H1 (cell line): ENCODE measurements around the gene F2RL2. TPM values are rescaled to one million over a fixed set of nuclear protein-coding genes. Genes with fewer than 3 reads are reported as not detected.

Experiments
- CTCF ChIA-PET: fragments of 300-600 bp; sonication (Branson Sonifier 250); formaldehyde crosslinking; loops from one replicate; lab custom pipeline; 2021; ENCODE audit not compliant: partially characterized antibody; lab: Charles Lee
- POLR2A ChIA-PET: fragments of 300-600 bp; sonication (Branson Sonifier 250); formaldehyde crosslinking; loops from one replicate; lab custom pipeline; 2021; ENCODE audit warnings: inconsistent platforms; ENCODE audit not compliant: partially characterized antibody; lab: Charles Lee
- DNase-seq, 2 experiments: peaks; one replicate each; pipeline versions ENCODE4 v3.0.0 to v3.0.0-alpha.2; 2010 to 2022; ENCODE audit warnings: low spot score in 2 of 2, low read depth in 1 of 2, mixed read lengths in 1 of 2
- FAIRE-seq: peaks from 2 replicates; lab custom pipeline; 2011; peaks lifted over from hg19 to GRCh38; lab: Jason Lieb, UNC
- H2AFZ ChIP-seq: 2 replicates; pipeline ENCODE4 v1.8.1; 2012; ENCODE audit warnings: low read length, inconsistent platforms
- H2AK5ac ChIP-seq: 2 replicates; pipeline ENCODE4 v1.6.1; 2013; ENCODE audit warnings: low read depth, low read length
- H2BK120ac ChIP-seq: replicated peaks from 2 replicates; pipeline ENCODE3; 2013; ENCODE audit warnings: low read depth, low read length, inconsistent platforms
- H2BK12ac ChIP-seq: 2 replicates; pipeline ENCODE4 v1.6.1; 2013; ENCODE audit warnings: low read depth, low read length
- H2BK15ac ChIP-seq: 2 replicates; pipeline ENCODE4 v1.6.1; 2013; ENCODE audit warnings: low read length
- H2BK20ac ChIP-seq: 2 replicates; pipeline ENCODE4 v1.6.1; 2013; ENCODE audit warnings: low read length
- H2BK5ac ChIP-seq: 2 replicates; pipeline ENCODE4 v1.6.1; 2013; ENCODE audit warnings: low read depth, low read length
- H3K14ac ChIP-seq: 2 replicates; pipeline ENCODE4 v1.6.1; 2013; ENCODE audit warnings: inconsistent platforms; ENCODE audit not compliant: insufficient read length
- H3K18ac ChIP-seq: 2 replicates; pipeline ENCODE4 v1.6.1; 2013; ENCODE audit warnings: low read length; ENCODE audit errors: extremely low read depth
- H3K23ac ChIP-seq: 2 replicates; pipeline ENCODE4 v1.6.1; 2013; ENCODE audit warnings: inconsistent platforms; ENCODE audit not compliant: insufficient read length
- H3K23me2 ChIP-seq: 2 replicates; pipeline ENCODE4 v1.6.1; 2013; ENCODE audit warnings: low read depth, low read length
- H3K27ac ChIP-seq: 2 replicates; pipeline ENCODE4 v1.6.1; 2011; ENCODE audit warnings: low read depth, low read length, inconsistent platforms
- H3K27me3 ChIP-seq, 4 experiments: replicated peaks in 1 of 4; 1 replicate in 1 of 4; 2 replicates in 3 of 4; pipeline versions ENCODE4 v1.6.1 to v1.8.1; 2011 to 2013; ENCODE audit warnings: low read length in 3 of 4, mild to moderate bottlenecking in 3 of 4, inconsistent platforms in 2 of 4, mixed read lengths in 2 of 4, moderate library complexity in 1 of 4; ENCODE audit not compliant: control insufficient read depth in 3 of 4, insufficient read depth in 3 of 4; ENCODE audit errors: extremely low read depth in 1 of 4
- H3K36me3 ChIP-seq, 4 experiments: 2 replicates each; pipeline versions ENCODE4 v1.6.1 to v1.8.1; 2011 to 2013; ENCODE audit warnings: mild to moderate bottlenecking in 4 of 4, low read length in 3 of 4, moderate library complexity in 2 of 4, control low read depth in 1 of 4, inconsistent platforms in 1 of 4; ENCODE audit not compliant: insufficient read depth in 4 of 4, control insufficient read depth in 2 of 4
- H3K4ac ChIP-seq: replicated peaks from 2 replicates; pipeline ENCODE3; 2013; ENCODE audit warnings: low read length, low read depth, mixed read lengths, inconsistent platforms; ENCODE audit not compliant: insufficient read length
- H3K4me1 ChIP-seq, 4 experiments: replicated peaks in 1 of 4; 1 replicate in 1 of 4; 2 replicates in 3 of 4; pipeline versions ENCODE4 v1.6.1 to v1.8.1; 2011 to 2013; ENCODE audit warnings: low read length in 3 of 4, inconsistent platforms in 2 of 4, mixed read lengths in 1 of 4; ENCODE audit not compliant: insufficient read depth in 4 of 4, control insufficient read depth in 3 of 4
- H3K4me2 ChIP-seq, 2 experiments: 2 replicates each; pipeline versions ENCODE4 v1.6.1 to v1.8.1; 2011 to 2013; ENCODE audit warnings: low read depth in 2 of 2, low read length in 2 of 2, control low read depth in 1 of 2, inconsistent platforms in 1 of 2, mild to moderate bottlenecking in 1 of 2; ENCODE audit not compliant: insufficient read depth in 1 of 2
- H3K4me3 ChIP-seq, 4 experiments: fragments of 200-600, 300-600 bp in 1 of 4; sonication (generic), shearing (Covaris generic), sonication (Bioruptor Twin) in 1 of 4; 2 replicates each; pipeline versions ENCODE4 v1.5.1 to v1.8.1; 2011 to 2016; ENCODE audit warnings: low read length in 4 of 4, low read depth in 3 of 4, control low read depth in 2 of 4, inconsistent platforms in 2 of 4, mild to moderate bottlenecking in 2 of 4, mixed read lengths in 1 of 4, moderate library complexity in 1 of 4; ENCODE audit not compliant: insufficient read depth in 2 of 4; ENCODE audit errors: extremely low read depth in 1 of 4
- H3K56ac ChIP-seq: replicated peaks from 2 replicates; pipeline ENCODE3; 2013; ENCODE audit warnings: low read depth, mild to moderate bottlenecking, mixed read lengths, low read length, inconsistent platforms; ENCODE audit not compliant: insufficient read length
- H3K79me1 ChIP-seq: 2 replicates; pipeline ENCODE4 v1.6.1; 2013; ENCODE audit warnings: low read depth, low read length, control low read depth
- H3K79me2 ChIP-seq, 2 experiments: 2 replicates each; pipeline versions ENCODE4 v1.6.1 to v1.8.1; 2012 to 2013; ENCODE audit warnings: low read length in 2 of 2, mild to moderate bottlenecking in 2 of 2, inconsistent platforms in 1 of 2; ENCODE audit not compliant: insufficient read depth in 2 of 2, control insufficient read depth in 1 of 2
- H3K9ac ChIP-seq, 4 experiments: replicated peaks in 1 of 4; 1 replicate in 1 of 4; 2 replicates in 3 of 4; pipeline versions ENCODE4 v1.6.1 to v1.8.1; 2011 to 2013; ENCODE audit warnings: low read depth in 3 of 4, low read length in 3 of 4, control low read depth in 2 of 4, mild to moderate bottlenecking in 2 of 4, moderate library complexity in 2 of 4, inconsistent platforms in 1 of 4; ENCODE audit errors: extremely low read depth in 1 of 4
- H3K9me3 ChIP-seq, 2 experiments: 2 replicates each; pipeline versions ENCODE4 v1.6.1 to v1.8.1; 2012 to 2013; ENCODE audit warnings: mild to moderate bottlenecking in 2 of 2, moderate library complexity in 2 of 2, control low read depth in 1 of 2, inconsistent platforms in 1 of 2, low read depth in 1 of 2, low read length in 1 of 2, mixed read lengths in 1 of 2; ENCODE audit not compliant: insufficient read depth in 2 of 2
- H4K20me1 ChIP-seq, 2 experiments: replicated peaks in 1 of 2; 2 replicates each; pipeline versions ENCODE3 to v1.8.1; 2011 to 2013; ENCODE audit warnings: inconsistent platforms in 2 of 2, low read length in 2 of 2, mild to moderate bottlenecking in 1 of 2; ENCODE audit not compliant: insufficient read depth in 2 of 2, control insufficient read depth in 1 of 2
- H4K5ac ChIP-seq: 2 replicates; pipeline ENCODE4 v1.6.1; 2013; ENCODE audit warnings: low read length, low read depth, mixed read lengths, inconsistent platforms; ENCODE audit not compliant: insufficient read length
- H4K8ac ChIP-seq: 2 replicates; pipeline ENCODE4 v1.8.0; 2013; ENCODE audit warnings: mild to moderate bottlenecking, moderate library complexity, low read length, inconsistent platforms; ENCODE audit not compliant: insufficient read depth; ENCODE audit errors: extremely low read depth
- H4K91ac ChIP-seq: replicated peaks from 2 replicates; pipeline ENCODE3; 2013; ENCODE audit warnings: low read length, mixed read lengths, inconsistent platforms; ENCODE audit not compliant: insufficient read length
- ASH2L ChIP-seq: fragments of 200-600, 300-600 bp; sonication (generic); IDR thresholded peaks from one replicate; pipeline ENCODE4 v1.7.1; 2017; ENCODE audit warnings: low read length
- HDAC2 ChIP-seq, 2 experiments: fragments of 300-600 bp in 1 of 2; sonication (generic) in 1 of 2; IDR thresholded peaks; 2 replicates each; pipeline ENCODE4 v1.6.1; 2011 to 2012; ENCODE audit warnings: low read depth in 2 of 2, low read length in 2 of 2, mild to moderate bottlenecking in 2 of 2, moderate library complexity in 2 of 2, borderline replicate concordance in 1 of 2, inconsistent platforms in 1 of 2
- MAFK ChIP-seq: IDR thresholded peaks from 2 replicates; pipeline ENCODE4 v1.6.1; 2012; ENCODE audit warnings: low read depth, mild to moderate bottlenecking, improper control_type of control experiment, low read length
- NRF1 ChIP-seq: IDR thresholded peaks from 2 replicates; pipeline ENCODE4 v1.6.1; 2011; ENCODE audit warnings: mild to moderate bottlenecking, low read depth, low read length, improper control_type of control experiment
- RAD21 ChIP-seq, 2 experiments: IDR thresholded peaks in 1 of 2; conservative IDR thresholded peaks in 1 of 2; 2 replicates each; pipeline ENCODE4 v1.6.1; 2011; ENCODE audit warnings: low read depth in 2 of 2, low read length in 2 of 2, improper control_type of control experiment in 1 of 2, inconsistent platforms in 1 of 2, mild to moderate bottlenecking in 1 of 2, moderate library complexity in 1 of 2
- TAF1 ChIP-seq: IDR thresholded peaks from 2 replicates; pipeline ENCODE4 v1.6.1; 2011; ENCODE audit warnings: mild to moderate bottlenecking, low read depth, low read length
- ZNF274 ChIP-seq: IDR thresholded peaks from 2 replicates; pipeline ENCODE4 v1.7.0; 2012; ENCODE audit warnings: low read length, borderline replicate concordance; ENCODE audit errors: extremely low read depth
- WGBS, 2 experiments: shearing (Covaris generic) in 1 of 2; methylation state at CpG; one replicate each; pipeline versions ENCODE4 v1.1.6 to v1.1.7; 2013 to 2015; ENCODE audit warnings: low lambda C conversion rate in 2 of 2, mixed read lengths in 2 of 2, inconsistent platforms in 1 of 2, low coverage in 1 of 2, missing lambda C conversion rate in 1 of 2; ENCODE audit not compliant: insufficient replicate concordance in 2 of 2, insufficient coverage in 1 of 2, insufficient read length in 1 of 2; ENCODE audit errors: extremely low coverage in 1 of 2, missing lambda C conversion rate in 1 of 2; 5-methylcytosine and 5-hydroxymethylcytosine counted together
- polyA plus RNA-seq, 7 experiments: library from polyadenylated mRNA; depleted of rRNA in 3 of 7; stranded (reverse) in 5 of 7; unstranded in 2 of 7; fragments of >200 nt in 5 of 7; fragments of 200-250 nt in 2 of 7; gene quantifications; 1 replicate in 5 of 7; 2 replicates in 1 of 7; 4 replicates in 1 of 7; pipeline versions ENCODE4 v1.2.1 to v1.2.3, GENCODE V29; 2011 to 2013; ENCODE audit warnings: missing spikeins in 2 of 7, mixed read lengths in 2 of 7
- total RNA-seq: library from RNA; stranded (reverse); fragmentation: NEBNext Ultra II Directional; extraction: Animal tissue kit (Norgen Biotek cat#: 25700); gene quantifications from 2 replicates; pipeline ENCODE4 v1.2.1, GENCODE V29; 2021
- TF ChIP-seq, protein P1 (sequence below): IDR thresholded peaks from 2 replicates; pipeline ENCODE4 v1.6.1; 2011; ENCODE audit warnings: low read depth, mild to moderate bottlenecking, low read length; ENCODE audit not compliant: insufficient read depth

The F2RL2 gene
- total and polyA plus RNA-seq, 2 of the 8 experiments (the other 6 are each of a cell fraction or from before 2014, with no cell fraction given) = 0.03 to 0.07 TPM

GRCh38 chr5:76641514-76642120, 18.4 kb upstream of the F2RL2 start:
- H2BK20ac ChIP-seq = no peak overlapping the region
- no peaks in the 10 kb centered on the region for H3K27me3 ChIP-seq
- CTCF ChIA-PET = interaction anchor here (0.8 to 6.5 kb wide), 11 partner anchors 11 to 1229 kb away, joined by 3 to 72 read pairs (median 4); partner anchors contain the start of gene F2RL2
- no peak overlapping the region for H4K8ac ChIP-seq
- DNase-seq = peak in 1 of 2 experiments; percentile 76
- no peak overlapping the region for H3K23ac ChIP-seq
- H2AK5ac ChIP-seq = no peak overlapping the region
- no peak overlapping the region for H4K5ac ChIP-seq
- no peaks in the 10 kb centered on the region for H3K9me3 ChIP-seq
- no peak overlapping the region for H2BK120ac ChIP-seq
- no peak overlapping the region for H3K14ac ChIP-seq
- no peak overlapping the region for H3K4me3 ChIP-seq
- H3K4me2 ChIP-seq = no peak overlapping the region
- H3K4me1 ChIP-seq = 0 out of 7 replicates have a peak, but pooled peaks cover 0 to 4% (median 0%) of the 10 kb centered on the region in 4 experiments
- no peak overlapping the region for H3K9ac ChIP-seq
- H3K18ac ChIP-seq = no peak overlapping the region
- H2BK15ac ChIP-seq = no peak overlapping the region
- H2BK5ac ChIP-seq = no peak overlapping the region
- H3K4ac ChIP-seq = no peak overlapping the region
- no peak overlapping the region for H4K91ac ChIP-seq
- peak; percentile 95 for FAIRE-seq
- H2BK12ac ChIP-seq = no peak overlapping the region
- no peaks in the 10 kb centered on the region for H3K79me2 ChIP-seq
- no peaks in the 10 kb centered on the region for H3K79me1 ChIP-seq
- no peak overlapping the region for H3K56ac ChIP-seq
- 0% methylated on average over 1 of the region's 1 CpG; no CpG with 5 or more reads in 1 of the 2 experiments for WGBS, 2 experiments
- POLR2A ChIA-PET = interaction anchor here (1.0 kb wide), 2 partner anchors 236 to 238 kb away, joined by 3 to 4 read pairs; no protein-coding TSS in a partner anchor
- no peak overlapping the region for H3K27ac ChIP-seq
- no peaks in the 10 kb centered on the region for H3K23me2 ChIP-seq
- H2AFZ ChIP-seq = no peak overlapping the region
- H4K20me1 ChIP-seq = no peaks in the 10 kb centered on the region
- peaks cover 0 to 3% (median 0%) of the 10 kb centered on the region in 4 experiments; a peak in 2 of 8 replicates for H3K36me3 ChIP-seq
- no peak for TF ChIP-seq ZNF274
- peak; percentile 92 for TF ChIP-seq RAD21 (IDR thresholded peaks at IDR 0.05 in 1 of 2, conservative IDR thresholded peaks at IDR 0.05 in 1 of 2; ENCODE audit: low read depth in 2 of 2, low read length in 2 of 2)
- TF ChIP-seq ASH2L = no peak
- TF ChIP-seq, protein P1, sequence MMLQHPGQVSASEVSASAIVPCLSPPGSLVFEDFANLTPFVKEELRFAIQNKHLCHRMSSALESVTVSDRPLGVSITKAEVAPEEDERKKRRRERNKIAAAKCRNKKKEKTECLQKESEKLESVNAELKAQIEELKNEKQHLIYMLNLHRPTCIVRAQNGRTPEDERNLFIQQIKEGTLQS = no peak
- TF ChIP-seq NRF1 = no peak
- TF ChIP-seq HDAC2 (IDR thresholded peaks at IDR 0.05; ENCODE audit: borderline replicate concordance in 1 of 2, low read depth in 2 of 2, low read length in 2 of 2) = no peak
- no peak for TF ChIP-seq TAF1
- TF ChIP-seq MAFK = no peak
